HT1080 (cell line): ENCODE data around the gene IL4R. TPM values are rescaled to one million over a fixed set of nuclear protein-coding genes. Genes with fewer than 3 reads are reported as not detected.
"Not testable (repeated sequence)": the region's sequence is repeated elsewhere in the genome, so short reads cannot be mapped to it uniquely, and the experiment has no call there.

ENCODE experiments used
- DNase-seq: peaks from one replicate; pipeline ENCODE4 v3.0.0-alpha.2; 2015; ENCODE audit warnings: low read depth
- total RNA-seq: library from RNA; depleted of rRNA; stranded (reverse); fragments of >200 nt; shearing (Covaris generic); gene quantifications from 2 replicates; pipeline ENCODE4 v1.2.3, GENCODE V29; 2014

Gene IL4R
- total RNA-seq, 1 experiment from 2014 or later, result 21.8 TPM

- no peak for DNase-seq
Observed at GRCh38 chr16:27287887-27288286, 25.9 kb upstream of the IL4R start.

DNA sequence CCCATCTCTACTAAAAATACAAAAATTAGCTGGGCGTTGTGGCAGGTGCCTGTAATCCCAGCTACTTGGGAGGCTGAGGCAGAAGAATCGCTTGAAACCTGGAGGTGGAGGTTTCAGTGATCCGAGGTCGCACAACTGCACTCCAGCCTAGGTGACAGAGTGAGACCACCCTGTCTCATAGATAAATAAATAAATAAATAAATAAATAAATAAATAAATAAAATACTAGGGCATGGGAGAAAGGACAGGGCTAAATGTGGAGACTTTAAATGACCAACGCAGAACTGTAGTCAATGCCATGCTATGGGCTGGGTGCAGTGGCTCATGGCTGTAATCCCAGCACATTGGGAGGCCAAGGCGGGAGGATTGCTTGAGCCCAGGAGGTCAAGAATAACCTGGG is 25.5 kb upstream of the IL4R start:
- not testable (repeated sequence) for DNase-seq

GRCh38 chr16:27289669-27290068 is 24.1 kb upstream of the IL4R start:
- DNase-seq, result peak; percentile 26

DNA sequence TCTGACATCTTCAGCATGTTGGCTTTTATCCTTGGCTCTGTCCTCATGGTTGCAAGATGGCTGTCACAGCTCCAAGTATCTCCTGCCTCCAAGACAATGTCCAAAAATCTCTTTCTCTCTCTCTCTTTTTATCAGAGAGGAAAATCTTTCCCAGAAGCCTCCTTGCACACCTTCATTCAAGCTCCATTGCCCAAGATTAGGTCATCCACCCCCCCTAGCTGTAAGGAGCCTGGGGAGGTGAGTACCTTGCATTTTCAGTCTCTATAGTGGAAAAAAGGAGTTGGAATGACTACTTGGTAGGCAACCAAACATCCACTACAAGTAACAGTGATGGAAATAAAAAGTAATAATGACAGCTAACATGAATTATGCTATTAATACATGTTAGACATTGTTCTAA is 23.2 kb upstream of the IL4R start:
- no peak for DNase-seq

GRCh38 chr16:27291106-27291505 is 22.7 kb upstream of the IL4R start:
- no peak for DNase-seq

GRCh38 chr16:27291722-27292240 is 22.0 kb upstream of the IL4R start:
- DNase-seq, result no peak

- DNase-seq, result no peak
Observed at GRCh38 chr16:27293343-27293742, 20.4 kb upstream of the IL4R start.

DNA sequence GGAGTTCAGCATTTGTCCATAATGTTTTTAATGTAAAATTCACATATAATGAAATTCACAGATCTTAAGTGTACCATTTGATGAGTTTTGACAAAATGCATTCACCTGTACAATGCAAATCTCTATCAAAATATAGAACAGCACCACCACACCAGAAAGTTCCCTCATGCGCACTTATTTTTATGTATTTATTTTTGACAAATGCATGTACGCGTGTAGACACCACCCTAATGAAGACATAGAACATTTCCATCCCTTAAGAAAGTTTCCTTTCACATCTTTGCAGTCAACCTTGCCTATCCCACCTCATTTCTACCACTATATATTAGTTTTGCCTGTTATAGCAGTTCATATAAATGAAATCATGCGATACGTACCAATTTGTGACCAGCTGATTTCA is 15.6 kb upstream of the IL4R start:
- DNase-seq, result no peak

- no peak for DNase-seq
Observed at GRCh38 chr16:27301236-27301861, 12.4 kb upstream of the IL4R start.

DNA sequence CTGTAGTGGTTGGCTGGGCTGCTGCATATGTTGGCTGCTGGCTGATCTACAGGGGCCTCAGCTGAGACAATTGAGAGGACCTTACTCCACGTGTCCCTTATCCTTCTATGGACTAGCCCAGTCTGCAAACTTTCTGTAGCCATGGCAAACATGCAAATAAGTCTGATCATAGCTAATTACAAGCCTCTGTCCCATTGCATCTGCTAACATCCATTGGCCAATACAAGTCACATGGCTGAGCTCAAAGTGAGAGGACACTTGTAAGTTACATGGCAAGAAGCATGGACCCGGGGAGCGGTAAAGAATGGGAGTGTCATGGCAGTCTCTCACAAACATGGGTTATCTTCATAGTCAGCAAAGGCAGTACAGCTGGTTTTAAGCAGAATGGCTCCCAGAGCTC is 11.6 kb upstream of the IL4R start:
- no peak for DNase-seq

DNA sequence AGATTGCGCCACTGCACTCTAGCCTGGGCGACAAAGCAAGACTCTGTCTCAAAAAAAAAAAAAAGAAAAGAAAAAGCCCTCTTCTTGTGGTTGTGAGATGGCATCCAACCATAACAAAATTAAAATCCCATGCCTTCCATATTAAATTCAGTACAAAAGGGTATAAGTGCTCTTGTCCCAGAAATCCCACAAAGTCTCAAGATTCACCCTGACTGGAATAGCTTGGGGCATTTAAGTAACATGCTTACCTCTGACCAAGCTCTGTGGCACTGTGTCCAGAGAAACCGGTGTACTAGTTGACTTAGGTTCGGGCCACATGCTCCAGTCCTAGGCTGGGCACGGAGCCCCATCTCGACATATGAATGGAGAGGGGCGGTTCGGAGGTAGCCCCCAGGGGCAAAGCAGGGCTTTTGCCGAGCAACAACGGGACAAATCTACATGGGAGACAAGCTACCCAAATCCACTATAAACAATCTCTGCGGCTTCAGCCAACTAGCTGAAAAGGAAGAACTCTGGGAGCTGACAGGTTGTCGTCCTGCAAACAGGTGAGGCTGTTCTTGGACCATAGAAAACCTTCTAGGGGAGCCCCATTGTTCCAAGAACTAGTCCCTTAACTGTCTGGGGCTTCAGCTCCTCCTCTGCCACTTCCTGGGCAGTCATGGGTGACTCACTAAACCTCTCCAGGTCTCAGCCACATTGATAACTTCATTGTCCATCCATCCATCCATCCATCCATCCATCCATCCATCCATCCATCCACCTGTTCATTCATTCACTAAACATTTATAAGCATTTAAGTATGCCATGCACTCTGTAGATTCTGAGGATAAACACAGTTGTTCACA is 10.3 kb upstream of the IL4R start:
- peak; percentile 46 for DNase-seq

DNA sequence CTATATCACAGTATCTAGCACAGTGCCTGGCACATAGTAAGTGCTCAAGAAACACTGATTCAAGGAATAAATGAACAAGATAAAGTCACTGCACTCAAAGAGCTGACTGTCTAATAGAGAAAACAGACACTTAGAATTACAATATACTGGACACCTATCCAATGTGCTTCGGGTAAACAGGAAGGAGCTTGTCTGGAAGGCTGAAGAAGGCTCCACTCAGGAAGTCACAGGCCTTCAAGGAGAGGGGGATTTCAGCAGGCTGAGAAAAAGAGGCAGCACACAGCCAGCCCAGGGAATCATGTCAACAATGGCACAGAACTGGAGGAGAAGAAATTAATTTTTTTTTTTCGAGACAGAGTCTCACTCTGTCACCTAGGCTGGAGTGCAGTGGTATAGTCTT is 9.7 kb upstream of the IL4R start:
- no peak for DNase-seq

GRCh38 chr16:27304881-27305745 is 8.7 kb upstream of the IL4R start:
- DNase-seq, result no peak

DNA sequence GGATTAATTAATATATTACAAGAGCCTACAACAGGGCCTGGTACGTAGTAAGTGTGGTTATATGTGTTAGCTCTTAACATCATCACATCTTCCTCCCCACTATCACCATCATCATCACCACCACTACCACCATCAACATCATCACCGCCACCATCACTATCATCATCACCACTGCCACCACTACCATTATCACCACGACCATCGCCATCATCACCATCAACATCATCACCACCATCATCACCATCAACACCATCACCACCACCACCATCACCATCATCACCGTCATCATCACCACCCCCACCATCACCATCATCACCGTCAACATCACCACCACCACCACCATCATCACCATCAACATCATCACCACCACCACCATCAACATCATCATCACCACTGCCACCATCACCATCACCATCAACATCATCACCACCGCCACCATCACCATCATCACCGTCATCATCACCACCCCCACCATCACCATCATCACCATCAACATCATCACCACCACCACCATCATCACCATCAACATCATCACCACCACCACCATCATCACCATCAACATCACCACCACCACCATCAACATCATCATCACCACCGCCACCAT is 7.8 kb upstream of the IL4R start:
- DNase-seq, result no peak

GRCh38 chr16:27308792-27309191 is 5.0 kb upstream of the IL4R start:
- no peak for DNase-seq

GRCh38 chr16:27310576-27311447 is 3.0 kb upstream of the IL4R start:
- DNase-seq, result no peak

- DNase-seq, result no peak
Observed at GRCh38 chr16:27311448-27311830, 2.3 kb upstream of the IL4R start.

GRCh38 chr16:27311897-27312303 is 1.9 kb upstream of the IL4R start:
- DNase-seq, result no peak

DNA sequence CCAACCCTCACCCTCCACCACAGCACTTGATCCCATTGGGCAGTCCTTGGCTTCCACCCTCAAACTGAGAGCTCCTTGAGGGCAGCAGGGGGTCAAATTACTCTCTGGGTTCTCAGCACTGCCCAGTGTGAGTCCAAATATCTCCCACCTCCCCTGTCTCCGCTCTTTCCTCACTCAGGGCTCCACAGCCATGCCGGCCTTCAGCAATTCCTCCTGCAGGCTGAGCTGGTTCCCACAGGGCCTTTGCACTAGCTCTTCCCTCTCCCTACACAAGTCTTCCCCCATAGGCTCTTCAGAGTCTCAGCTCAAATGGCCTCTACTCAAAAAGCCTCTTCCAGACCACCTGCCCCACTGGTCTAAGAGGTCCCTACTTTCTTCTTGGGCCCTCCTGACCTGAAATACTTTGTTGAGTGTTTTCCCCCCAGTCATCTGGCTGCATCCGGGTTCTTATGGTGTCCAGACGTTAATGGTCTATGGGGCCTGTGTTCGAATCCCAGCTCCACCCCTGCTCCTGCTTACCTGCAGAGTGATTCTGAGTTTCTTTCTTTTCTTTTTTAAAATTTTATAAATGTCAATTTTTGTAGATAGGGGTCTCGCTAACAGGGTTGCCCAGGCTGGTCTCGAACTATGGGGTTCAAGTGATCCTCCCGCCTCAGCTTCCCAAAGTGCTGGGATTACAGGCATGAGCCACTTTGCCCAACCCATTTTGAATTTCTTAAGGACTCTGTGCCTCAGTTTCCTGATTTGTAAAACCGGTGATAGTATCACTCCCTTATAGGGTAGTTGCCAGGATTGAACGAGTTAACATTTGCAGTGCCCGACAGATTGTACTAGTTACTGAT is 973 bp upstream of the IL4R start:
- DNase-seq, result no peak
